ENCODE results near the gene SPATA9.
A peak's percentile ranks its signal among the peaks of the same experiment; 100 is the strongest.
"Not testable (repeated sequence)": the region's sequence is repeated elsewhere in the genome, so short reads cannot be mapped to it uniquely, and the experiment has no call there.

SPATA9 gene

GRCh38 chr5:95646226-95646568 is 36.6 kb downstream of the SPATA9 start:
- not testable (repeated sequence) for DNase-seq (ENCODE audit: low spot score)

- DNase-seq (ENCODE audit: low spot score) = no peak
Measured at GRCh38 chr5:95644351-95645042, 38.3 kb downstream of the SPATA9 start.

- DNase-seq (ENCODE audit: low spot score) = no peak
Measured at GRCh38 chr5:95643152-95643551, 39.6 kb downstream of the SPATA9 start.

GRCh38 chr5:95641741-95642220 is 41.0 kb downstream of the SPATA9 start:
- DNase-seq (ENCODE audit: low spot score) = no peak

- no peak for DNase-seq (ENCODE audit: low spot score)
Measured at GRCh38 chr5:95638632-95639031, 44.2 kb downstream of the SPATA9 start.

GRCh38 chr5:95634081-95634480 is 48.7 kb downstream of the SPATA9 start:
- no peak for DNase-seq (ENCODE audit: low spot score)

GRCh38 chr5:95633671-95634070 is 49.1 kb downstream of the SPATA9 start:
- no peak for DNase-seq (ENCODE audit: low spot score)

- DNase-seq (ENCODE audit: low spot score) = not testable (repeated sequence)
Measured at GRCh38 chr5:95632942-95633341, 49.8 kb downstream of the SPATA9 start.

- no peak for DNase-seq (ENCODE audit: low spot score)
Measured at GRCh38 chr5:95631991-95632675, 50.7 kb downstream of the SPATA9 start.

GRCh38 chr5:95631255-95631958 is 51.4 kb downstream of the SPATA9 start:
- DNase-seq (ENCODE audit: low spot score) = no peak

GRCh38 chr5:95630394-95630917 is 52.3 kb downstream of the SPATA9 start:
- DNase-seq (ENCODE audit: low spot score) = no peak

GRCh38 chr5:95628933-95629332 is 53.9 kb downstream of the SPATA9 start:
- no peak for DNase-seq (ENCODE audit: low spot score)

GRCh38 chr5:95627971-95628810 is 54.6 kb downstream of the SPATA9 start:
- DNase-seq (ENCODE audit: low spot score) = no peak

GRCh38 chr5:95626701-95627100 is 56.1 kb downstream of the SPATA9 start:
- DNase-seq (ENCODE audit: low spot score) = no peak

- no peak for DNase-seq (ENCODE audit: low spot score)
Measured at GRCh38 chr5:95624368-95624767, 58.4 kb downstream of the SPATA9 start.

GRCh38 chr5:95623706-95624105 is 59.1 kb downstream of the SPATA9 start:
- DNase-seq (ENCODE audit: low spot score) = no peak

GRCh38 chr5:95621839-95622629 is 60.8 kb downstream of the SPATA9 start:
- no peak for DNase-seq (ENCODE audit: low spot score)

GRCh38 chr5:95620870-95621838 is 61.6 kb downstream of the SPATA9 start:
- DNase-seq (ENCODE audit: low spot score) = peak; percentile 38

- peak; percentile 28 for DNase-seq (ENCODE audit: low spot score)
Measured at GRCh38 chr5:95620030-95620869, 62.5 kb downstream of the SPATA9 start, which contains the start of gene GPR150. GPR150 (plus strand) TSS chr5:95620087; CDS start chr5:95620276, 189 bp downstream.

Measured in HuH-7.5 (cell line).